Stimulated activated CD8-positive, alpha-beta memory T cell treated with anti-CD3 and anti-CD28 coated beads, Interleukin-4, amount 100 ng/mL, for 24 hours (primary cell): Measurements from ENCODE around the gene CDH5.
"Not testable (repeated sequence)": the region's sequence is repeated elsewhere in the genome, so short reads cannot be mapped to it uniquely, and the experiment has no call there.

Source experiments
- DNase-seq: peaks from one replicate; pipeline ENCODE4 v3.0.0-alpha.2; 2020; ENCODE audit warnings: low read depth

CDH5 gene, protein sequence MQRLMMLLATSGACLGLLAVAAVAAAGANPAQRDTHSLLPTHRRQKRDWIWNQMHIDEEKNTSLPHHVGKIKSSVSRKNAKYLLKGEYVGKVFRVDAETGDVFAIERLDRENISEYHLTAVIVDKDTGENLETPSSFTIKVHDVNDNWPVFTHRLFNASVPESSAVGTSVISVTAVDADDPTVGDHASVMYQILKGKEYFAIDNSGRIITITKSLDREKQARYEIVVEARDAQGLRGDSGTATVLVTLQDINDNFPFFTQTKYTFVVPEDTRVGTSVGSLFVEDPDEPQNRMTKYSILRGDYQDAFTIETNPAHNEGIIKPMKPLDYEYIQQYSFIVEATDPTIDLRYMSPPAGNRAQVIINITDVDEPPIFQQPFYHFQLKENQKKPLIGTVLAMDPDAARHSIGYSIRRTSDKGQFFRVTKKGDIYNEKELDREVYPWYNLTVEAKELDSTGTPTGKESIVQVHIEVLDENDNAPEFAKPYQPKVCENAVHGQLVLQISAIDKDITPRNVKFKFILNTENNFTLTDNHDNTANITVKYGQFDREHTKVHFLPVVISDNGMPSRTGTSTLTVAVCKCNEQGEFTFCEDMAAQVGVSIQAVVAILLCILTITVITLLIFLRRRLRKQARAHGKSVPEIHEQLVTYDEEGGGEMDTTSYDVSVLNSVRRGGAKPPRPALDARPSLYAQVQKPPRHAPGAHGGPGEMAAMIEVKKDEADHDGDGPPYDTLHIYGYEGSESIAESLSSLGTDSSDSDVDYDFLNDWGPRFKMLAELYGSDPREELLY

DNA sequence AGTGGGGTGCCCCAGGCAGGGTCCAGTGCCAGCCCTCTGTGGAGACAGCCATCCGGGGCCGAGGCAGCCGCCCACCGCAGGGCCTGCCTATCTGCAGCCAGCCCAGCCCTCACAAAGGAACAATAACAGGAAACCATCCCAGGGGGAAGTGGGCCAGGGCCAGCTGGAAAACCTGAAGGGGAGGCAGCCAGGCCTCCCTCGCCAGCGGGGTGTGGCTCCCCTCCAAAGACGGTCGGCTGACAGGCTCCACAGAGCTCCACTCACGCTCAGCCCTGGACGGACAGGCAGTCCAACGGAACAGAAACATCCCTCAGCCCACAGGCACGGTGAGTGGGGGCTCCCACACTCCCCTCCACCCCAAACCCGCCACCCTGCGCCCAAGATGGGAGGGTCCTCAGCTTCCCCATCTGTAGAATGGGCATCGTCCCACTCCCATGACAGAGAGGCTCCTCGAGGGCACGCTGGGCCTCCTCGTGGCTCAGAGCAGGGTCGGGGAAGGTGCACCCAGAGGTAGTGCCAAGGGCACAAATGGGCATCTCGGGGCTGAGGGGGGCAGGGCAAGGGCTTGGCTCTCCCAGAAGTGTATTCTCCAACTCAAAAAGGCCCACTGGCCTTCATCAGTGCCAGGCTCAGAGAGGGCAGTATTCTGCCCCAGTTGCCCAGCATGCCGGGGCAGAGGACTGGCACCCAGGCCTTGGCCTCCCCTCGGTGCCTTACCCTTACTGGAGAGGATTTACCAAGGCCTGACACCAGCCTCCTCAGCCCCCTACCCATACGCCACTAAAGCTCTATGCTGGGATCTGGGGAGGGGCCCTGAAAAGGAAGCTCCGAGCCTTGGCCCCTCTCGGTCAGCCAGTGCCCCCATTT, at the start of gene CDH5:
TSS of gene CDH5 (plus strand) at position 259 of the 867 bp plus-strand sequence. CDS start 12,647 bp downstream, outside the sequence.
- DNase-seq: no peak

DNA sequence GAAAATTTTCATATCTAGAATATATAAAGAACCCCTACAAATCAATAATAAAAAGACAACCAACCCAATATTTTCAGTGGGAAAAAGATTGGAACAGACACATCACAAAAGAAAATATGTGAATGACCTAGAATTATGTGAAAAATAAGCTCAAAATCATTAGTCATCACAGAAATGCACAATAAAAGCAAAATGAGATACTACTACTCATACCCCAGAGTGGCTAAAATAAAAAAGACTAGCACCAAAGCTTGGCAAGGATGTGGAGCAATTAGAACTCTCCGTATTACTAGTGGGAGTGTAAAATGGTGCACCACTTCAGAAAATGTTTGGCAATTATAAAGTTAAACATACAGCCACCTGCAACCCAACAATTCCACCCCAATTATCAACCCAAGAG, 48.0 kb upstream of the CDH5 start:
- no peak for DNase-seq

DNA sequence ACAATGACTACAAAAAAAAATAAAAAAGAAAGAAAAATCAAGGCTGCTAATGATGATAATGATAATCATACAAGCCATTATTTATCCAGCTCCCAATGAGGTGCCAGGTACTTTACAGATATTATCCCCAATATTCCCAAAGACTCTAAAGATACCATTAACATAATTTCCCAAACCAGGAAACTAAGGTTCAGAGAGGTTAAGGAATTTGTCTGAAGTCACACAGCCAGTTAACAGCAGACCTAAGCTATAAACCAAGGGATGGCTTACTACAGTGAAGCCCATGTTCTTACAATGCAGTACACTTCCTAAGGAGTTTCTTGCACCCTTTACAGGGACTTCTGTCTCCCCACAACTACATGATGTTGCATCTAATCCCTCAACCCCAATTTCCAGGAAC, 45.7 kb upstream of the CDH5 start:
- DNase-seq: no peak

DNA sequence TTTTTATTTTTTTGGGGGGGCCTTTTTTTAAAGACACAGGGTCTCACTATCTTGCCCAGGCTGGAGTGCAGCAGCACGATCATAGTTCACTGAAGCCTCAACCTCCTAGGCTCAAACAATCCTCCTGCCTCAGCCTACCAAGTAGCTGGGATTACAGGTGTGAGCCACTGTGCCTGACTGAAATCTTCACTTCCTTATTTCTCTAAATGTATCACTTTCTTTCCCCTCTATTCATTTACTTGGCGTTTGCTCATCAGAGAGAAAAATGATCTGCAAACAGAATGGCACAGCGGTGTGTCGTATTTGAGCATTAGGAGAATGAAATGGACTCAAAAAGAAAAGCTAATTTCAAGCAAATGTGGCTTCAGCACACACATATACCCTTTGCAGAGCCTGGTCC, 44.3 kb upstream of the CDH5 start:
- DNase-seq: no peak

DNA sequence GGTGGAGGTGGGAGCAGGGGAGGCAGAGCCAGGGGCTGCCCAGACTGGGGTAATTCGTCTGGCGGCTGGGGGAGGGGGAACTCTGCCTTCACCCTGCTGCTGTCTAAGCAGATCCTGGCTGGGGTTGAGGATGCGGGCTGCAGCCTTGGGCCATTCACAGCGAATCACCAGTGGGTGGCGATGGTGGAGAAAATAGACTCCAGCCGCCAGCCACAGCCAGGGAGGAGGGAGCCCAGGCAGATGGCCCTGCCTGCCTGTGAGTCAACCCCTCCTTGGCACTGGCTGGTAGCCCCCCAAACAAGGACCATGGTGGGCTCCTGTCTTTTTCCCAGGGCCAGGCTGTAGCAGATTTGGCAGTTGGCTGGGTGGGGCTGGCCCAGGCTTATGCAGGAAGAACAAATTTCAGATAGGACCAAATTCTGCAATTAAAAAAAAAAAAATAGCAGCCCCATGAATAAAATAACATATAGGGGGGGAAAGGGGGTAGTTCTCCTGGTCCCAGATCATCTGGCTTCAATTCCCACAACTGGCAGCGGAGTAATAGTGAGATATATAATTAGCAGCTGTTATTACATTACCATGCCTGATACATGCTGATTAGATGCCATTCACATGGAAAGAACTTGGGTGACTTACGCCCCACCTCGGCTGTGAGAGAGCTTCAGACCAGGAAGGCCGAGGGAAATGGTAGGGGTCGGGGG, 41.5 kb upstream of the CDH5 start:
- DNase-seq: no peak

DNA sequence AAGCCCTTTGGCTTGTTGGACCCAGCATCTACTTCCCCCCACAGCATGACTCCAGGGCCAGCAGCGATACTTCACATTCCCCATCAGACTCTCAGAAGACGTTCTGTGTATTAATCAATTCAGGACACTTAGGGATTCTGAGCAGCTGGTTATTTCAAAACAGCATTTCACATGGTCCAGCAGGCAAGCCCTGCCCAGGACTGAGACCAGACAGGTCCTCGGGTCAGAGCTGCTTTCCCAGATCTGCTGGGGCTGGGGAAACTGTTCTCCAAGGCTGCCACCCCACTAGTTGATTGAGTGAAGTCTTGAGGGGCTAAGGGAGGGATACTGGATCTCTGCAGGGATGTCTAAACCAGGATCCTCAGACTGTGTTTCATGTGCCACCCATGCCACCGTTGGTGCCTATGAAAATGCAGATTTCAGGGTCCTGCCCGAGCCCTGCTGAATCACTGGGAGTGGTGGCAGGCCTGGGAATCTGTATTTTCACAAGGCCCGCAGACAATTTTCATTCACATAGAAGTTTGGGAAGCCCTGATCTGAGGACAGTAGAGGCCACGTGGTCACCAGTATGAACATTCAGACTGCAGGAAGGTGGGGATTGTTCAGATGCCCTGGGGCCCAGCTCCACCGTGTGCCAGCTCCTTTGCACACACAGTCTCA, 40.6 kb upstream of the CDH5 start:
- DNase-seq: no peak

DNA sequence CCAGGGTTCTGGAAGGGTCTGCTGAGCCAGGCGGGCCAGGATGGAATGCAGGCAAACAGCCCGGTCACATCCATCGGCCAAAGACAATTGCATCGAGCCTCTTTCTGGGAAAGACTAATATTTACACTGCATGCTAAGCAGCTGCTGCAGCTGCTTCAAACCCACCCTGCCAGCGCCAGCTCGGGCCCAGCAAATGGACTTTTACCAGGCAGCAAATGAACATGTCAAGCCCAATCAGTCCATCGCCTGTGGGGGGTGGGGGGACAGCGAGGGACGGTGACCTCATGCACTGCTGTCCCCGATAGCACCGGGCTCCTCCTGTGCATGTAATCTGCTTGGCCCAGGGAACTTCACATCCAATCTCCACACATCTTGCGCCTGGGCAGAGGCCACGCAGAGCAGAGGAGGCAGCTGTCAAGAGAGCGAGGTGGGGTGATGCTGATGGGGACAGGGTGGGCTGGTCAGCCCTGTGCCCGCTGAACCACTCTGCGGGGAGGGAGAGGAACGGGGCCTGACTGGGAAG, 39.4 kb upstream of the CDH5 start:
- no peak for DNase-seq

DNA sequence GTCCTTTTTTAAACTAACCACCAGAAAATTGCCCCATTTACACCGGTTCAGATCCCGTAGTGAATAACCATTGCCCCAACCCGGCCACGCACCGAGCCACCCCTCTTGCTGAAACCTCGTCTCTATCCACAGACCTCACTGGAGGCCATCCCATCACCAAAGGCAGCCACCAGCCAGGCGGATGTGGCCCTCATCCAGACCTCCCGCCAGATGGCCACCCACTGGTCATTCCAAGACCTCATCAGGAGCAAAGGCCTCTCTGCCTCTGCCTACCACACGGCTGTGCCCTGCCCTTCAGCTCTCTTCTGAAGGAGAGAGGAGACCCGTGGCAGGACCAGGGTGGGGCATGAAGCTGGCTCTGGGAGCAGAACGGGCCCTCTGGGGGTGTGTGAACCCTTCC, 38.2 kb upstream of the CDH5 start:
- DNase-seq: no peak

DNA sequence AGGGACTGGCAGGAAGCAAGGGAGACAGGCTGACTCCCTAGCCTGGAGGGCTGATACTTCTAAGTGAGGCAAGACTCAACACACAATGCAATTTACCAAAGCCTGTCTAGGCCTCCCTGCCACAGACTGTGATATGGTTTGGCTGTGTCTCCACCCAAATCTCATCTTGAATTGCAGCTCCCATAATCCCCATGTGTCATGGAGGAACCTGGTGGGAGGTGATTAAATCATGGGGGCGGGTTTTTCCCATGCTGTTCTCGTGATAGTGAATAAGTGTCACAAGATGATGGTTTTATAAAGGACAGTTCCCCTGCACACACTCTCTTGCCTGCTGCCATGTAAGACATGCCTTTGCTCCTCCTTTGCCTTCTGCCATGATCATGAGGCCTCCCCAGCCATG, 35.0 kb upstream of the CDH5 start:
- DNase-seq: not testable (repeated sequence)

DNA sequence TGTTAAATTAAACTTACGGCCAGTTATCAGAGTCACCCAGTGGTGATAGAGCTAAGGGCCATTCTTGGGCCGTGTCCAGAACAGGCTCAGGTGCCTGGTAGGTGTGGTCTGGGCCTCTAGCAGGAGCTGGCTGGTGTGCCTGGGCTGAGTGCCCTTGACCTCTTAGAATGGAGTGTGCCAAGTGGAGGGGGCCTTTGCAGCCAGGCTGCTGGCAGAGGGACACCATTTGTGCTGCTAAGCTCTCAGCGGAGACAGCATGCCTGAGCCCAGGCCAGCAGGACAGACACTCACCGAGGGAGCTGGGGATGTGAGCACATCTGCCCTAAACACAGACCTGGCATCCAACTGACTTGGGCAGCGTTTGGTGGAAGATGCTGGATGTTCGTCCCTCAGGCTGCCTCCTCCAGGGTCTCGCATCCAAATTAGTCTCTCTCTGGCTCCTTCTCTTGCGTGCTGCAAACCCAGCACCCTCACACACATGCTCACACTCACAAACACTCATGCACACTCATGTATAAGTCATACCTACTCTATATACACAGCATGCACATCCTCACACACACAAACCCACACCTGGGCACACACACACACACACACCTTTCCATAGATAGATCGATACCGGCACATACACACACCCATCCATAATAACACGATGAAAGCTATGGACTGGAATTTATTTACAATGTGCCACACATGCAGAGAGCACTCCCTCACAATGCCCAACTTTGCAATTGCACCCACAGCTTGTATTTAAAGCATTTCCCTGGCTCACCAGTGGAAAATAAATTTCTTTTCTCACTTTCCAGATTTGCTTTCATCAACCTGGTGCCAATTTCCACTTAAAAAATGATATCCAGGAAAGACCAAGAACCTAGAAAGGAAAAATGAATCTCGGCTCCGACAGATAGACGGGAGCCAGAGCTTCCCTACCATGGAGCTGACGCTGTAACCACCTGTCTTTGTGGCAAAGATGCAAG, 33.6 kb upstream of the CDH5 start:
- no peak for DNase-seq

DNA sequence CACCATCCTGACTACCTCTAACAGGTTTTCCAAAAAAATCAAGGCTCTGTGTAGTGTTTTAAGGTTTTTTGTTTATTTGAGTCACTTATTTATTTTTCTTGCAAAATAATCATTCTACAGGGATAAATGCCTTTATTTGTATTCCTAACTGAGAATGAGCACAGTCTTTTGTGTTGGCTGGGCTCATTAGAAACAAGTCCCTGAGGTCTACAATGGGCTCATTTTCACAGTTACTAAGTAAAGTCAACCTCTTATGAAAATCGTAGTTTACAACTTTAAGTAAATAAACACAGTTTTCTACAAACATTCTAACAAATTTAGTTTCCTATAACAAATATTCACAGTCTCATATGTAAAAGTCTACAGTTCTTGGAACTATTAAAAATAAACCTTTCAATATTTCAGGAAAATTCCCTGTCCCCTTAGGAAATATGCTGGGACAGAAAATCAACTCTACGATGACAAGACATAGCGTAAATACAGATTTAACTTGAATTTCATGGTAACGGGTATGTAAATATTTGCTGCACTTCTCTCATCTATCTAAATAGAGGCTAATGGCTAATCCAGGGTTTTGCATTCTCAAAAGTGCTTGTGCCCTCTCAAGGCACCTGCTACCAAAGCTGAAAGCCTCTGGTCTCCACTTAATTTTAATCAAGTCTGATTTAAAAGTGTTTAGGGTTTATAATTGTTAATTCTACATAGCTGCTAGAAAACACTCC, 31.5 kb upstream of the CDH5 start:
- no peak for DNase-seq

DNA sequence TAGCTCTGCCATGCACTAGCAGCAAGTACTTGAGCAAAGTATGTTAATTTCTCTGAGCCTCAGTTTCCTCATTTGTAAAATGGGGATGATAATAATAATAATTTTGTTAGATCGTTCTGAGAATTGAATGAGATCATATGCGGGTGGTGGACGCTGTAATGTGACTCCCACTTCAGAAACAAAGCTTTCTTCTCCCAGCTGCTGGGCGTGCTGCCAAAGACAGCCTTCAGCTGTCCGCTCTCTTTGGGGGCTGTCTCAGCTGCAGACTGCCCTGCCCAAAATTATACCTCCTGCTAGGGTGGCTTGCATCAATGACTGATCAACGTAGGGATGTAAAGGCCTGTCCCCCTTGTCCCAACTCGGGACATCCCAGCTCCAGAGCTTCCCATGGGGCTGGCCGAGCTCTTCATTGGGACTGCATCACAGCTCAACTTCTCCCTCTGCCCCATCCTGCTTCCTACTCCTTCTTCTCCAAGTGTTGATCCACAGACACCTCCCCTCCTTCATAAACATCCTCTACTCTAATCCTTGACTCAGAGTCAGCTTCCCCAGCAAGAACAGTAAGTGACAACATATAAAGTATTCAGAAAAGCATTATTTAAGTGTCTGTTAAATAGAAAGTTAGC, 30.7 kb upstream of the CDH5 start:
- no peak for DNase-seq

DNA sequence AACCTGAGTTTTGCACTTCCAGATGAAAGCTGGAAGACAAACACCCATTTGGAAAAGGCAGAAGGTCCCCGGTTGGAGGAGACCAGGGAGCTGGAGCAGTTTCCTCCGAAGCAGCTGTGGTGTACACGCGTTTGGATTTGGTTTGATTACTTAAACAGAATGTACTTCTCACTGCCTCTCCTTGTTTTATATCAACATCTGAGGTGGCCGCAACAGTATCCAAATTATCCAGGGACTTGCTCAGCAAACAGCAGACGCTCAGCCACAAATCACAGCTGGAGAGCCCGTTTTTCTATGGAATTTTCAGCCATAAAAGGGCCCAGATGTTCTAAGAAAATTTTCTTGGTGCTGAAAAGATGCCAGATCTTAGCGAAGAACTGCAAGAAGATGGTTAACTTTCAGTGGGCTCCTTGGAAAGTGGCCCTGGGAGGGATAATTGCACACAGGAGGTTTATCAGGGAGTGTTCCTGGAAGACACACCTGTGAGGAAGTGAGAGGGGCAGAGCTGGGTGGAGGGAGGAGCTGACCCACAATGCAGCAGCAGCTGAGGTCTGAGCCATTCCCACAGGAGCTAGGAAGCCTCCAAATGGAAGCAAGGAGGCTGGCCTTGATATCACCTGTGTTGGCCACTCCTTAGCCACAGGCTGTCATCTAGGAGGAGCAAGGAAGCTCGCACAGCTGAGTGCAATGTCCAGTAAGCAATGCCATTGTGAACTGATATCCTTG, 28.9 kb upstream of the CDH5 start:
- no peak for DNase-seq

DNA sequence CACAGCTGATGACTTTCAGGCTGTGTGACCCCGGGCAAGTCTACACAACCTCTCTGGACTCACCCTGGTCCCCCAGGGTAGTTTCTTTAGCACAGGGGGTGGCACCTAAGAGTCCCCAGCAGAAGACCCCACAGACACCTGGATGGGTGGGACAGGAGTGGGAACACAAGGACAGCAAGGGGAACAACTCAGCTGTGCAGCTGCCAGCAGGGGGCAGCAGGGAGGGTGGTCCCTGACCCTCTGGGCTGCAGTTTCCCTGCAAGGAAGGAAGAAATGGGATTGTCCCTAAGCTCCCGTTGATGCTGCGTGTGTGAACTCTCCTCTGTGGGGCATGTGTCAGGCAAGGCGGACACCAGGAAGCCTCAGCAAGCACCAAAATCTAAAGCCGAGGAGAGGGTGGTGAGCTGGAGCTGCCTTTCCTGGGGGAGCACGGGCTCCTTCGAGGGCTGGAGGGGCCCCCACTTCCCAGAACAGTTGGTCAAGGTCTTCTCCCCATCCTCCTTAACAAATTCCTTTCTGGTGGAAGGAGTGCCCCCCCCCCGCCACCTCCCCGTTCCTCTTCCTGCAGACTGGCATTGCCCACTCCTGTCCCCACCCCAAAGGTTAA, 24.1 kb upstream of the CDH5 start:
- no peak for DNase-seq

DNA sequence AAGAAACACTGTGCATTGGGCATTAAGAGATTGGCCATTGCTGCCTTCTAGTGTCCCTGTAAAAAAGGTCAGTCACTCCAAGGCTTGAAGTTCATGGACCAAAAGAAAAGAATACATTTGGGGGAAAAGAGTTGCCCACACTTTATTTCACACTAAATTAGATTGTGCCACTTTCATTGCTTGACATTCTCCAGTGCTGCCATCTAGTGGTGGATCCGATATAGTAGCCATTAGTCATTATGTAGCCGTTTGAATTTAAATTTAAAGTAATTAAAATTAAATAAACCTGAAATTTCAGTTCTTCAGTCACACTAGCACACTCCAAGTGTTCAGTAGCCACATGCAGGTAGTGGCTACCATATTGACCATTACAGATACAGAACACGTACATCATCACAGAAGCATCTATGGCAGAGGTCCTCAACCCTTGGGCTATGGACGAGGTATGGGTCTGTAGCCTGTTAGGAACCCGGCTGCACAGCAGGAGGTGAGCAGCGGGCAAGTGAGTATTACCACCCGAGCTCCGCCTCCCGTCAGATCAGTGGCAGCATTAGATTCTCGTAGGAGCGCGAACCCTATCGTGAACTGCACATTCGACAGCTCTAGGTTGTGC, 21.9 kb upstream of the CDH5 start:
- no peak for DNase-seq

DNA sequence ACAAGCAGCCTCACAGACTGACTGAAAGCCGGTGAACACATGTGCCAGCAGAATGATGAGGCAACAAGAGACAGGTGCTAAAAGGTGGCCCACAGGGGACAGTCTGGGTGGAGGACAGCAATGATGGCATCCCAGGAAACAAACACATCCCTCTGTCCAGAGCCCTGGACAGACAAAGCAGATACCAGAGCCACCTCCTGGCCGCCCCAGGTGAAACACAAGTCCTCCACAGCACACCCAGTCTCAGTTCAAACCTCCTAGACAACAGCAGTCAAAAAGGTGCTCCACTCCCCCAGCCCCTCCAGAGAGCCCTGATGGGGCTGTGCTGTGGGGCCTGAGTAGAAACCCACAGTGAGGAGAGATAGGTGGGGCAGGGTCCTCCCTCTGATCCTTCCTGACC, 20.3 kb upstream of the CDH5 start:
- DNase-seq: no peak

DNA sequence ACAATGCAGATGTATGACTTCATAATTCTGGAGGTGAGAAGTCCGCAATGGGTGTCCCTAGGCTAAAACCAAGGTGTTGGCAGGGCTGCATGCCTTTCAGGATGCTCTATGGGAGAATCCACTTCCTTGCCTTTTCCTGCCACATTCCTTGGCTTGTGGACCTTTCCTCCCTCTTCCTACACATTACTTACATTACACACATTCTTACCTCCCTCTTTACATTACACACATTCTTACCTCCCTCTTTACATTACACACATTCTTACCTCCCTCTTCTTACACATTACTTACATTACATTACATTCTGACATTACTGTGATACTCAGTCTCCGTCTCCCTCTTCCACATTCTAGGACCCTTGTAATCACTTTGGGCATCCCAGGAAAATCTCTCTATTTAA, 14.2 kb upstream of the CDH5 start:
- no peak for DNase-seq
